Measurements from ENCODE around the gene PRM2.

The PRM2 gene

GRCh38 chr16:11276143-11276895, at the start of gene PRM2:
Gene PRM2 (minus strand): TSS chr16:11276480. CDS start chr16:11276370, 110 bp downstream.
- DNase-seq (ENCODE audit: low read depth in 2 of 2): no peak

GRCh38 chr16:11325404-11326083, 49.3 kb upstream of the PRM2 start:
- DNase-seq (ENCODE audit: low read depth in 2 of 2): no peak

- no peak for DNase-seq (ENCODE audit: low read depth in 2 of 2)
These were observed 47.5 kb upstream of the PRM2 start for GRCh38 chr16:11323551-11324336.

GRCh38 chr16:11322823-11323222, 46.5 kb upstream of the PRM2 start:
- DNase-seq (ENCODE audit: low read depth in 2 of 2): no peak

GRCh38 chr16:11321662-11322061, 45.4 kb upstream of the PRM2 start:
- DNase-seq (ENCODE audit: low read depth in 2 of 2): no peak

- no peak for DNase-seq (ENCODE audit: low read depth in 2 of 2)
These were observed 43.9 kb upstream of the PRM2 start for GRCh38 chr16:11320170-11320569.

GRCh38 chr16:11319529-11320146, 43.4 kb upstream of the PRM2 start:
- DNase-seq (ENCODE audit: low read depth in 2 of 2): no peak

- no peak for DNase-seq (ENCODE audit: low read depth in 2 of 2)
These were observed 42.5 kb upstream of the PRM2 start for GRCh38 chr16:11318817-11319216.

- DNase-seq (ENCODE audit: low read depth in 2 of 2): no peak
These were observed 40.2 kb upstream of the PRM2 start for GRCh38 chr16:11316331-11317015.

GRCh38 chr16:11315510-11315909, 39.2 kb upstream of the PRM2 start:
- DNase-seq (ENCODE audit: low read depth in 2 of 2): peak; percentile 41 to 47

GRCh38 chr16:11314309-11314894, 38.1 kb upstream of the PRM2 start:
- DNase-seq (ENCODE audit: low read depth in 2 of 2): no peak

- DNase-seq (ENCODE audit: low read depth in 2 of 2): no peak
These were observed 37.4 kb upstream of the PRM2 start for GRCh38 chr16:11313493-11314308.

- DNase-seq (ENCODE audit: low read depth in 2 of 2): peak; percentile 47 to 49
These were observed 36.6 kb upstream of the PRM2 start for GRCh38 chr16:11312718-11313492.

GRCh38 chr16:11310997-11311561, 34.8 kb upstream of the PRM2 start:
- DNase-seq (ENCODE audit: low read depth in 2 of 2): no peak

- no peak for DNase-seq (ENCODE audit: low read depth in 2 of 2)
These were observed 34.3 kb upstream of the PRM2 start for GRCh38 chr16:11310634-11310977.

- DNase-seq (ENCODE audit: low read depth in 2 of 2): no peak
These were observed 33.8 kb upstream of the PRM2 start for GRCh38 chr16:11309895-11310633.

- no peak for DNase-seq (ENCODE audit: low read depth in 2 of 2)
These were observed 32.4 kb upstream of the PRM2 start for GRCh38 chr16:11308493-11309283.

Measured in fibroblast of skin of left quadriceps (primary cell).